Measurements from ENCODE around the gene OR4F6. TPM values are rescaled to one million over a fixed set of nuclear protein-coding genes. Genes with fewer than 3 reads are reported as not detected.
"Not testable (repeated sequence)": the region's sequence is repeated elsewhere in the genome, so short reads cannot be mapped to it uniquely, and the experiment has no call there.

Gene OR4F6, protein sequence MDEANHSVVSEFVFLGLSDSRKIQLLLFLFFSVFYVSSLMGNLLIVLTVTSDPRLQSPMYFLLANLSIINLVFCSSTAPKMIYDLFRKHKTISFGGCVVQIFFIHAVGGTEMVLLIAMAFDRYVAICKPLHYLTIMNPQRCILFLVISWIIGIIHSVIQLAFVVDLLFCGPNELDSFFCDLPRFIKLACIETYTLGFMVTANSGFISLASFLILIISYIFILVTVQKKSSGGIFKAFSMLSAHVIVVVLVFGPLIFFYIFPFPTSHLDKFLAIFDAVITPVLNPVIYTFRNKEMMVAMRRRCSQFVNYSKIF
- total RNA-seq = not detected in 2 replicates

DNA sequence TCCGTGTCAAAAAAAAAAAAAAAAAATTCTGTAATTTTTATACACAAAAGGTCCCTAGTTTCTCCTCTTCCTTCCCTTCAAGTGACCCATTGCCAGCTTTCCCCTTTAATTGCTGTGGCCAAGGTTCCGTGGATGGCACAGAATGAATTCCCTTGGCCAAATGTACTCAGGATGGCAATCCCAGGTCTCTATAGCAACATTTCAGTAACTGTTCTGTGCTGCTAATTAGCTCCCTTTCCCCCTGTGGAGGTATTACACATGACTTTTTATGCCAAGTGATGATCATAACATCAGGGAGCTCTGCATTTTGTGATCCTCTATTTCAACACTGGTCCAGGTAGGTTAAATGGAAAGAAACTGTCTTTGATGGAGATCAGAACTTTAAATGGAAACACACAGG is at the start of gene OR4F6:
OR4F6 (plus strand) TSS at position 301 of the 400 bp plus-strand sequence. CDS start 2,211 bp downstream, outside the sequence.
- DNase-seq (ENCODE audit: low read depth) = no peak

DNA sequence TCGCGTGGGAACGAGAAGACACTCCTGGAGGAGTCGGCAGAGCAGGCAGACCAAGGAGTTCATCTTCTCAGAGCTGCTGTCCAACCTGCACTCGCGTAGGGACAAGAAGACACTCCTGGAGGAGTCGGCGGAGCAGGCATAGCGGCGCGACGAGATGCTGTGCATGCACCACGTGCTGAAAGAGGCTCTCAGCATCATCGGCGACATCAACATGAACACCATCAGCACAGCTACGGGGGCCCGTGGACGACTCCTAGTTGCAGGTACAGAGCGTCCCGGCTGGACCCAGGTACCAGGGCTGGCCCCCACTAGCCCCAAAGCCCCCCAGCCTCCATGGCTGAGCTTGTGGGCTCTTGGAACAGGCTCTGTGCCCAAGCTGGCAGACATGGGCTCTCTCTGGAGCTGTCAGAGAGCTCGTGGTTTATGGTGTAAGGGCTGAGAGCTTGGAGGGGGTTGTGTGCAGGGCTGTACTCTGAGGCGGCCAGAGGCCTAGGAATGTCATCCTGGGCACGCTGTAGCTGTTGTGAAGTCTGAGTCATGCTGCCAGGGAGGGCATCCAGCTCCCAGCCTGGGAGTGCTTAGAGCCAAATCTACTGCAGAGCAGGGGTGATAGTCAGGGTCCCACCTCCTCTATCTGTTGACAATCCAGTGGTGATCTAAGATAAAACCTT is 38.5 kb upstream of the OR4F6 start:
- peak; percentile 53 for DNase-seq (ENCODE audit: low read depth)

DNA sequence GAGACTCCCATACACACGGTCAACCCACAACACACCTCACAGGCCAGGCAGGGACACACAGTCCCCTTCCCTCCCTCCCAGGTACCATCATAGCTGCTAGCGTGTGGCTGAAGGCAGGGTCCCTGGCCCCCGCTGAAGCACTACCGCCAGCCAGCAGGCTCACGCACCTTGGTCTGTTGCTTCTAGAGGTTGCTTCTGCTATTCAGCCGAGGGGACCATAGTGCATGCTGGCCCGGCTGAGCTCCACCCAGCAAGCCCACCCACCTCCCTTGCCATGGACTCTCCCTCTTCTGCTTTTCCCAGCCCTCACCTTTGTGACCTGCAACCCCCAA is 38.0 kb upstream of the OR4F6 start:
- not testable (repeated sequence) for DNase-seq (ENCODE audit: low read depth)

DNA sequence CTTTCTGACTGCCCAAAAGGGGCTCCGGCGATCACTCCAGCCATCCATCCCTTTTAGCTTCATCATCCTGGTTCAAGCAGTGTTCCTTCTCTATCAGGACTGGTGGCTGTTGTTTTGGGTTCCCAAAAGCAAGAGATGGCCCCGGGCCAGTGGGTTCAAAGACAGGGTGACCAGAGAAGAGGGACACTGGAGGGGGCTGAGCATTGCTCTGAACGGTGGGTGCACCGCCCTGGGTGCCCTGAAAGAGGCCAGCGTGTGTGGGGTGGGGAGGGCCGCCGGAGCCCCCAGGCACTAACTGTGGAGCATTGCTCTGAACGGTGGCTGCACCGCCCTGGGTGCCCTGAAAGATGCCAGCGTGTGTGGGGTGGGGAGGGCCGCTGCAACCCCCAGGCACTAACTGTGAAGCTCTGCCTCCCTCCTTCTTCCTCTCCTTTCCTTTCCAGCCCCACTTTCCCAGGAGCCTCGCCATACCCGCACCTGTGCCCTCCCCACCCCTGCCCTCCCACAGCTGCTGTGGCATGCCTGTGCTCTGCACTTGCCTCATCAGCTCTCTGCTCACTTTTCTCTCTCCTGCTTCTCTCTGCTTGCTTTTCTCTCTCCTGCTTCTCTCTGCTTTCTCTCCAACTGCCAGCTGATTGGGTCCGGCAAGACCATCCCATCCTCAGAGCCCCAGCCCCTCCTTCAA is 37.4 kb upstream of the OR4F6 start:
- DNase-seq (ENCODE audit: low read depth) = no peak

DNA sequence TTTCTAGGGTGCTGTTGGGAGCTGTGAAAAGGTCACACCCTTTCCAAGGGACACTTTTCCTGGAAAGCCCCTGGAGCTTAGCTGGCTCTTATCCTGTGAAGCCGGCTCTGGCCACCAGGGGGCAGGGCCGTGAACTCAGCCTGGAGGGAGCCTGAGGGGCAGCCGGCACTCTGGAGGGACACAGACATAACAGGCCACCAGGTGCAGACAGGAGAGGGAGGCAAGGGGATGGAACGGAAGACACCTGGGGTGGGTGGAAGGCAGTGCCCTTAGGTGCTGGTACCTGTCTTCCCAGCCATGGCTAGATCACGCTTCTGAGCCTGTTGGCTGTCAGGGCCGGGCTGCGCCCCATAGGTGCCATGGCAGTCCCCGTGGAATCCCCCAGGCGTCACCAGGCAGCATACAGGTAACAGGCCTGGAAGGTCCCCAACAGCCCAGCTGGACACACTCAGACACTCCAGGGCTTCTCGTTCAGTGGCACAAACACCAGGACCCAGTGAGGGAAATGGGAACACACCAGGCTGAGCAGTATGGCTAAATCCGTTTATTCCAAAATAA is 36.1 kb upstream of the OR4F6 start:
- not testable (repeated sequence) for DNase-seq (ENCODE audit: low read depth)

DNA sequence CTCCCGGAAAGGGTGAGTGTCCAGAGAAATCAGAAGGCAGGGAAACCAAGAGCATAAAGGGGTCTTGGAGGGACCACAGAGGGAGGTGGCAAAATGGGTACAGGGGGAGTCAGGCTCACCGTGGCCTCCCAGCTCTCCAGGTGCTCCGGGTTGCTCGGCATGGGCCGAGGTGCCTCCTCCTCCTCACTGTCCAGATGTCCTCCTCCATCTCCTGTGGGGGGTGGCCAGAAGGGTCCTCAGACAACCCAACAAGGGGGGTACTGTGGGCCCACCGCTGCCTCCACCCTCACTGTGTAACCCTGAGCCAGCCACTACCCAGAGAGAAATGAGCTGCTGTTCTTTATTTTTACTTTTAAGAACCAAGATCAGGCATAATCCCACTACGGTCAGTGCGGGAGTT is 30.4 kb upstream of the OR4F6 start:
- no peak for DNase-seq (ENCODE audit: low read depth)

DNA sequence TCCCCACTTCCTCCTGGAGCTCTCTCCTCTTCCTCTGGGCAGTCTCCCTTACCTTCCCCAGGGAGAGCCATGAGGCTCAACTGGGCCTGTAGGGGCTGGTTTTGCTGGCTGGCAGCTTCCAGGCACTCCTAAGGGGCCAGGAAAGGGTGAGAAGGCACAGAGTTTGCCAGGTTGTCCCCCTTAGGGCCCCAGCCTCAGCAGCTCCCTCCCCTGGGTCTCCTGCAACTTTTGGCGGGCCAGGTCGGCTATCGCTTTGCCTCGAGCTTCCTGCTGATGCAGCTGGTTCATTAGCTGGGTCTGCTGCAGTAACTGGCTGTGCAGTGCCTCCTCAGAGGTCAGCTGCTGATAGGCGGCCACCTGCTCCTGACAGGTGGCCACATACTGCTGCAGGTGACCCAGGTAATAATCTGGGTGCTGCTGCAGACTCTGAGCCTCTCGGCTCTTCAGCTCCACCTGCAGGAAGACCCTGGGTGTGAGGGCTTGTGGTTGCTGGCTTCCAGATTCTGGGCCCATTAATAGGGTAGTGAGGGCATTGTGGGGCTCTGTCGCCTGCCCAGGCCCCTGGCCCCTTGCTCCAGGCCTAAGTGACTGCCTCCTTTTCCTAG is 29.7 kb upstream of the OR4F6 start:
- DNase-seq (ENCODE audit: low read depth) = no peak

DNA sequence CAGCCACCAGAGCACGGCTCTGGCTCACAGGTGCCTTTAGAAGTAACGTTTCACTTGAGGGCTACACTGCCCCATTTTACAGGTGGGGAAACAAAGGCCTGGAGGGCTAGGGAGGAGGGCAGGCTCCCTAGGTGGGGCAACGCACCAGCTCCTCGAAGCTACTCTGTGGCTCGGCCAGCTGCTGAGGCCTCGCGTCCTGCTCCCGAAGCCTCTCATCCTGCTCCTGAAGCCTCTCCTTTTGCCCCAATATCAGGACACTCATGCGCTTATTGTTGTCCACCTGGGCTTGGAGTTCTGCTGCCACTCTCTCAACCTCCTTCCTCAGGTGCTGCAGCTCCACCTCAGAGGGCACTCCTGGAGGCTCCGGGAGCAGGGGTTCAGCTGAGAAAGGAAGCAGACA is 28.2 kb upstream of the OR4F6 start:
- no peak for DNase-seq (ENCODE audit: low read depth)

DNA sequence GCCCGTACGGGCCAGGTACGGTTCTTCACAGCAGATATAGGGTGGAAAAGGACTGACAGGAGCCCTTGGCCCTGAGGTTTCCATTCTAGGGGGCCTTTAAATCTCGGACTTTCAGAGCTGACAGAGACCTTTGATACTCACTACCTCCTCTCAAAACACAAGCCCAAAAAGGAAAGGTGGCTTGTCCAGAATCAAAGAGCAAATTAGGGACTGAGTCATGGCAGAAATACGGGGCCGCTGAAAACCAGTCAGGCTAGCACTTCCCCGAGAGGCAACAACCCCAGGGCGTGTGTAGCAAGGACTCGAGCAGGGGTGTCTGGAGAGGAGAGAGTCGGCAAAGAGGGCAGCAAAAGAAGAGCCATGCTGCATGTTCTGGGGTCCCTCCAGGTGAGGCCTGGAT is 24.7 kb upstream of the OR4F6 start:
- DNase-seq (ENCODE audit: low read depth) = not testable (repeated sequence)

DNA sequence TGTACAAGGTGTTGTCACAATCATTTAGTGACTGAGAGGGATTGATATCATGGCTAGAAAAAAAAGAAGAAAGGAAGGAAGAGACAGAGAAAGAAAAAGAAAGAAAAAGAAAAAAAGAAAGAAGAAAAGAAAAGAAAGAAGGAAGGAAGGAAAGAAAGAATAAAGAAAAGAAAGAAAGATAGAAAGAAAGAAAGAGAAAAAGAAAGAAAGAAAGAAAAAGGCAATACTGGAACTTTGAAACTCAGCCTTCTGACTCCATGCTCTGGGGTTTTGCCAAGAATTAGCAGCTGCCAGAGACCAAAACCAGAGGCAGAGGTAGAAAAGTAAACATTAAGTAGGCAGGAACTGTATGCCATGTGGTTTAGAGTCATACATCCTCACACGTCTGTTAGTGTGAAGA is 23.1 kb upstream of the OR4F6 start:
- DNase-seq (ENCODE audit: low read depth) = peak; percentile 45

DNA sequence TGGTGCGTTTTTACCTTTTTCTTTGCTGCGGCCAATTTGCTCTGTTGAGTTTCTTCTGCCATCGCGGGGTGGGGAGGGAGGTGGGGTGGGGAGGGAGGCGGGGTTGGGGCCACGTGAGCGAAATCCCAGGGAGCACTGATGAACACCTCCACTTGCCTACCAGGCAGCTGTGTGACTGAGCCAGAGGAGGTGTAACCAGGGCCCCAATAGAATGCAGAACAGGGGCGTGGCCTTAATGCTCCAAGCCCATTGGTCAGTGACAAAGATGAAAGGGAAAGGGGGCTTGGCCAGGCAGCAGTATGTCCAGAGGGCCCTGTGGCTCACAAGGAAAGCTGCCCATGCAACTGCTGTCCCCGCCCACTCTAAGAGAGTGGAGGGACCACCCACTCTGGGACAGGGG is 21.4 kb upstream of the OR4F6 start:
- no peak for DNase-seq (ENCODE audit: low read depth)

DNA sequence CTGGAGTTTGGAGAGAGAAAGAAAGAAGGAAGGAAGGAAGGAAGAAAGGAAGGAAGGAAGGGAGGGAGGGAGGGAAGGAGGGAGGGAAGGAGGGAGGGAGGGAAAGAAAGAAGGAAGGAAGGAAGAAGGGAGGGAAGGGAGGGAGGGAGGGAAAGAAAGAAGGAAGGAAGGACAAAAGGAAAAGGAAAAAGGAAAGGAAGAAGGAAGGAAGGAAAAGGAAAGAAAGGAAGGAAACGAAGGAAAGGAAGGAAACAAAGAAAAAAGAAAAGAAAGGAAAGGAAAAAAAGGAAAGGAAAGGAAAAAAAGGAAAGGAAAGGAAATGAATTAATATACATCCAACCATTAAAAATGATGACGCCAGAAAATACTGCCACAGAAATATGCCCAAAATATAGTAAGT is 18.7 kb upstream of the OR4F6 start:
- no peak for DNase-seq (ENCODE audit: low read depth)

DNA sequence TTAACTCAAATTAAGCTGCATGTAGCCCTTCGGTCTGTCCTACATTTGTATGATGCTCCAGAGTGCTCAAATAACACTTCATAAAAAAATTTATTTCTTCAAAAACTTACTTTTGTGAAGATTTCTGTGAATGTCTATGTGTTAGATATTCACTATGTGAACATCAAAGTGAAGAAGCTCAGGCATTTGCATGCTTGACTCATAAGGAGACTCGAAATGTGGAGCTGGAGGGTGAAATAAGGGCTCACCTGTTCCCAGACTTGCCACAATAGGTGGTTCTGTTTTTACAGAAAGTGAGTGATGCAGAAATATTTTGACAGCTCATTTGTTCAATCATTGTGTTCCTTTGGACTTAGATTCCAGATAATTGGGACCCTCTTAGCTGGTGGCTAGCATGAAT is 16.9 kb upstream of the OR4F6 start:
- DNase-seq (ENCODE audit: low read depth) = not testable (repeated sequence)

DNA sequence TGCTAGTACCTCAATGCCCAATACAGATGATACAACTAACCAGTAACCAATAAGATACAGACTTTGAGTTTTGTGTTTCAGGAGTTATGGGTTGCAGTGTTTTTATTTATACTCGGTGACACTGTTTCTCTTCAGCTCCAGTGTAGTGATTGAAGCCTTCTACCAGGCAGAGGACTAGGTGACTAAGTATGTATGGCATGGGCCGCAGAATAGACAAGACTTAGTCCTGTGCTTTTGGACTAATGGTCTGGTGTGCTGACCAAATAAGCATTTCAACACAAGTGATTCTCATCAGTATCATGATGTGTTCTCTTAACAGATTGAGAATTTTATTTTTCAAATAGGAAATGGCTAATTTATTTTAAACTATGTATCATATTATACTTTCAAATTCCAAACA is 15.3 kb upstream of the OR4F6 start:
- not testable (repeated sequence) for DNase-seq (ENCODE audit: low read depth)

DNA sequence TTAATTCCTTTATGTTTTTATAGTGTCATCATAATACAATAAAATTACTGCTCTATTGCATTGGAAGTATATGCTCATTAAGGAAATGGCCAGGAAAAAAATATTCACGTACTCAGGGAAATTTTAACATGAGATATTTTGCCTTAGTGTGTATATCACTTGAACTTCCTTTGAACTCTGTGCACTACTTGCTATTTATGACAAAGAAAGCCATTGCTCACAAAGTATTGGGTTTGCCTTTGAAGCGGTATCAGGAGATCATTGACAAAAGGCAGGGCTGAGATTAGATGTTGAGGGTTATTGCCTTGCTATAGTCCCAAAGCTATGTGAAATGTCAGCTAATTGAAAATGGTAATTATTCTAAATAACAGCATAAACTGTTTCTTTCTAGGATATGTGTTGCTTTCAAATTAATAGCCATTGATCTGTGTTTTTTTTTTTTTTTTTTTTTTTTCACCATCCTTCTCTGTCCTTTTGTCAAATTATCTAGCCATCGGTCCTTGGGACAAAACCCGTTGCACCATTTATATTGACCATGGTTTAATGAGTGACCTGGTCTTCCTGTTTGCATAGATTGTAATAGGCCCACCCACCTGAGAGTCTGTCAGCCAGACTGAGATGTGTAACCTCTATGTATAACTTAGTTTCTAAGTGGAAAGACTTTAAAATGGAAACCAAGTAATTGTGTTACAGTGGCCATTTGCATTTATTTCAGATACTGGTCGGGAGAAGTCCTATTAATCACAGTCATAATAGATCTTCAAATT is 14.6 kb upstream of the OR4F6 start:
- DNase-seq (ENCODE audit: low read depth) = not testable (repeated sequence)

DNA sequence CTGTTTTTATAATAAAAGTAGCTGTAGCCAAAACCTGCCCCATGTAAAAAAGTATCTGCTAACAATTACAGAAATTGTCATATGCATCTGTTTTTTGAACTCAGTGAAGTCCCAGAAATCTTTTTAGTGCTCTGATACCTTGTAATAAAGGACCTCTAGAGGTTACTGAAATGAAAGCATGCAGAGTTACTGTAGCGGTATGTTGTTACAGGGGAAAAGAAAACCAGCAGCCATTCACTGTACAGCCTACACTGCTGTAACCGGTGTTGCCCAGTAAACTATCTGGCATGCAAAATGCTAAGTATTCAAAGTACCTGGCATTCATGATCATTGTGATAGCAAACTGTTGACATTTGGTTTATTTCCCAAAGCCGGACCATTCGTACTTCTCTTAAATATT is 12.6 kb upstream of the OR4F6 start:
- DNase-seq (ENCODE audit: low read depth) = not testable (repeated sequence)

DNA sequence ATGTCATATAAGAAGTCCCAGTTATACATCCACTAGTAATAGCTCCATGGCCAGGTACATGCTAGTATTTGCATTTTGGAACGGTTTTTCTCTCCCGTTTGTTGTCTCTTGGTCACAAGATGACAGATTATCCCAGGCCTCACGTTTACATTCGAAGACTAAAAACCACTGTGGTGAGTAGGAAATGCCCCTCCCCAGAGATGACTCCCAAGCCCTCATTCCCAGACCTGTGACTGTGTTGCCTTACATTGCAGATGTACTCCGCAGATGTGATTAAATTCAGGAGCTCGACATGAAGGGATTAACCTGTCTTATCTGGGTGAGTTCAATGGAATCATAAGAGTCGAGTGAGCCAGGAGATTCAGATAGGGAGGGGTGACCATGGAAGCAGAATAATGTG is 9.3 kb upstream of the OR4F6 start:
- not testable (repeated sequence) for DNase-seq (ENCODE audit: low read depth)

DNA sequence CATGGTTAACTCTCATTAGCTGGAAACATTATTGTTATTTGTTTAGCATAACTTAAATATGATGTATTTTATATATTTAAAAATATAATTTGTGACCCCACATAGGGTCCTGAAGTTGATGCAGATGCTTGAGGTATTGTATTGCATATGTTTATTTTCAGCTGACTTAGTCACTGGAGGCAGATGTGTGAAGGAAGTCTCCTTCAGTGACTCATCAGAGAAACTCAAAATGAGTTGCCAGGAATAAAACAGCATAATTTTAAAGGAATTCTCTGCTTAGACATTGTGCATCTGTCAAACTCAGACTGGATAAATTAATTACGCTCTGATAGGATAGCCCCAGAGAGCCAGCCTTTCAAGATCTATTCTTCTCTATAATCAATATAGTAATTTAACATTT is 7.9 kb upstream of the OR4F6 start:
- peak; percentile 69 for DNase-seq (ENCODE audit: low read depth)

DNA sequence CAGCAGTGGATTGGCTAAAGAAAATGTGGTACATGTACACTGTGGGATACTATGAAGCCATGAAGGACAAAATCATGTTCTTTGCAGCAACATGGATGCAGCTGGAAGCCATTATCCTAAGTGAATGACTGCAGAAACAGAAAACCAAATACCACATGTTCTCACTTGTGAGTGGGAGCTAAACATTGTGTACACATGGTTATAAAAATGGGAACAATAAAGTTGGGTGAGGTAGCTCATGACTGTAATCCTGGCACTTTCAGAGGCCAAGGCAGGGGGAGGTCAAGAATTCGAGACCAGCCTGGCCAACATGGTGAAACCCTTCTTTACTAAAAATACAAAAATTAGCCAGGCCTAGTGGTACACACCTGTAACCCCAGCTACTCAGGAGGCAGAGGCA is 3.6 kb upstream of the OR4F6 start:
- DNase-seq (ENCODE audit: low read depth) = no peak

DNA sequence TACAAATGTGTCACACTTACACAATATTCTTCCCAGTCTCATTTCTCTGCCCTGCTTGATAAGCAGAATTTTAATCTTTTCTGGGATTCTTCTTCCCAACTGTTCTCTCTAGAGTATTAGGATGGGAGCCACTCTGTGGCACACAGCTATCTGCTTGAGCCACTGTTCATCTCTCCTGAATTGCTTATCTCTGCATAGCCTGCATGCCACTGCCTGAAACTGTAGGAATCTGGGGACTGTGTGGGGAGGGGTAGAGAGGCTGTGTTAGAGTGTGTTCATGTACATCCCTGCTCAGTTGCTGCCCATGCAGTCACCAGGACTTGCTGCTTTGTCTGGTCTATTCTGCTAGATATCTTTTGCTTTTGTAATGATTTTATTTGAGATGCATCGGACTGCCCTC is 2.3 kb upstream of the OR4F6 start:
- DNase-seq (ENCODE audit: low read depth) = no peak

DNA sequence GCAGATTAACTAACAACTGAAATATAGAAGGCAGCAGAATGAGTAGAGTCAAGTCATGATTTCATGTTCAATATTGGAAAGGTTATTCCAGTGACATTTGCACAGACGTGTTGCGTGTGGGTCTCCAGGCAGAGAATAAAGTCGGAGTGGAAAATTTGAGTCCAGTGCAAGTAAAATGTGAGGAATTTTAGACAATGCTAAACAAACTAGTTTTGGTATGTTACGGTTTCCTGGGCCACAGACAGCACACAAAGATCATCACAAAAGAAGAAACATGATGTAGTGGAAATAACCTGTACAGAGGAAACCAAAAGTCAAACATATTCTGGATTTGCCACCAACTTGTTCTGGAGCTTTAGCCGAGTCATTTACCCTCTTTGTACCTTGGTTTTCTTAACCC is 367 bp downstream of the OR4F6 start:
- no peak for DNase-seq (ENCODE audit: low read depth)

DNA sequence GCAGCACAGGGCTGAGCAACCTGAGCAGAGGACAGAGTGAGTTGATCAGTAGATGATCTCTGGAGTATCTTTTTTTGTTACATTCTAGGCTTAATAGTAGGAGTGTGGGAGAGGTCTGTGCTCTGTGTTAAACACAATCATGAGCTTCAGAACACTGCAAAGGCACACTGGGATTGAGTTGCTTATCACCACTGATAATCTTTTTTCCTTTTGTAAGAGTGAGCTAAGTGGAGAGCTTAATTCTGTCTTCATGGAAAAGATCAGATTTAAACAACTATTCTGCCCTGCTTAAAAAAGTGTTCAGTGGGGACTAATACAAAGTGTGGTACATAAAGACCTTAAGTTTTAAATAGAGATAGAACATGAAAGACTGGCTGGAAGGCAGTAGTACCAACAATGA is 1.1 kb downstream of the OR4F6 start:
- DNase-seq (ENCODE audit: low read depth) = no peak

Measured in renal cortical epithelial cell (primary cell).